GM23338 (cell line): Measurements from ENCODE around the gene AKR1C8. TPM values are rescaled to one million over a fixed set of nuclear protein-coding genes. Genes with fewer than 3 reads are reported as not detected.

Experiments used
- ATAC-seq: fragments of 200-7000 bp; cut with Tn5 transposase; 3 replicates; pipeline ENCODE4 v1.9.1; 2020
- DNase-seq: peaks from one replicate; pipeline ENCODE4 v3.0.0-alpha.2; 2015; ENCODE audit warnings: low spot score
- H2AFZ ChIP-seq: fragments of 200-600 bp; sonication (generic); 2 replicates; pipeline ENCODE4 v1.8.0; 2016; ENCODE audit warnings: antibody characterized with exemption, mild to moderate bottlenecking, moderate library complexity
- H3F3A ChIP-seq: fragments of 200-600 bp; sonication (generic); replicated peaks from 2 replicates; pipeline ENCODE4 v1.8.0; 2017; ENCODE audit warnings: antibody characterized with exemption, mixed run types, low read depth
- H3K27ac ChIP-seq: fragments of 200-600 bp; sonication (generic); 2 replicates; pipeline ENCODE4 v1.6.1; 2016; ENCODE audit warnings: low read depth
- H3K27me3 ChIP-seq: fragments of 200-600 bp; sonication (generic); 2 replicates; pipeline ENCODE4 v1.8.0; 2016; ENCODE audit warnings: mild to moderate bottlenecking, mixed run types, moderate library complexity; ENCODE audit not compliant: insufficient read depth
- H3K36me3 ChIP-seq: fragments of 200-600 bp; sonication (generic); 2 replicates; pipeline ENCODE4 v1.8.0; 2016; ENCODE audit warnings: mild to moderate bottlenecking; ENCODE audit not compliant: insufficient read depth
- H3K4me1 ChIP-seq: fragments of 200-600 bp; sonication (generic); 2 replicates; pipeline ENCODE4 v1.8.0; 2016; ENCODE audit warnings: mild to moderate bottlenecking, moderate library complexity; ENCODE audit not compliant: insufficient read depth
- H3K4me2 ChIP-seq: fragments of 200-600 bp; sonication (generic); 2 replicates; pipeline ENCODE4 v1.7.1; 2017; ENCODE audit warnings: mixed run types
- H3K4me3 ChIP-seq: fragments of 200-600 bp; sonication (generic); 2 replicates; pipeline ENCODE4 v1.6.1; 2016; ENCODE audit warnings: mixed run types
- H3K79me2 ChIP-seq: fragments of 200-600 bp; sonication (generic); replicated peaks from 2 replicates; pipeline ENCODE4 v1.8.0; 2017; ENCODE audit warnings: mild to moderate bottlenecking; ENCODE audit not compliant: insufficient read depth
- H3K9me2 ChIP-seq: fragments of 200-600 bp; sonication (generic); 2 replicates; pipeline ENCODE4 v1.8.0; 2017; ENCODE audit not compliant: insufficient read depth
- H4K20me1 ChIP-seq: fragments of 200-600 bp; sonication (generic); replicated peaks from 2 replicates; pipeline ENCODE4 v1.8.0; 2017; ENCODE audit warnings: mild to moderate bottlenecking; ENCODE audit not compliant: insufficient read depth
- H3K27ac Mint-ChIP-seq: 2 replicates; pipeline ENCODE4 v1.8.0; 2020; ENCODE audit warnings: inconsistent platforms, mild to moderate bottlenecking, moderate library complexity, mixed read lengths
- H3K27me3 Mint-ChIP-seq: 3 replicates; pipeline ENCODE4 v1.8.0; 2022; ENCODE audit warnings: low read depth, mild to moderate bottlenecking, moderate library complexity, mixed read lengths, inconsistent platforms; ENCODE audit not compliant: insufficient read depth, poor library complexity
- H3K36me3 Mint-ChIP-seq: 3 replicates; pipeline ENCODE4 v1.8.0; 2021; ENCODE audit warnings: low read depth, mild to moderate bottlenecking, inconsistent platforms, moderate library complexity, mixed read lengths
- H3K4me1 Mint-ChIP-seq: 3 replicates; pipeline ENCODE4 v1.8.0; 2020; ENCODE audit warnings: mild to moderate bottlenecking, inconsistent platforms, mixed read lengths
- H3K4me3 Mint-ChIP-seq: 3 replicates; pipeline ENCODE4 v1.8.0; 2021; ENCODE audit warnings: moderate library complexity, mild to moderate bottlenecking, inconsistent platforms, mixed read lengths
- H3K9me3 Mint-ChIP-seq: 3 replicates; pipeline ENCODE4 v1.8.0; 2020; ENCODE audit warnings: moderate library complexity, mild to moderate bottlenecking, inconsistent platforms, mixed read lengths
- CTCF ChIP-seq, 2 experiments: fragments of 200-600 bp in 1 of 2; sonication (generic) in 1 of 2; conservative IDR thresholded peaks; 2 replicates each; pipeline versions ENCODE4 v1.5.1 to v1.6.1; 2016 to 2017; ENCODE audit warnings: antibody characterized with exemption in 2 of 2, low read depth in 2 of 2, mild to moderate bottlenecking in 2 of 2, moderate library complexity in 1 of 2
- ETS1 ChIP-seq: IDR thresholded peaks from 2 replicates; pipeline ENCODE4 v1.6.1; 2016; ENCODE audit warnings: antibody characterized with exemption
- POLR2AphosphoS5 ChIP-seq: IDR thresholded peaks from 2 replicates; pipeline ENCODE4 v1.6.1; 2016; ENCODE audit warnings: antibody characterized with exemption, low read depth
- ZNF114 ChIP-seq: fragments of 250-450 bp; sonication (Bioruptor Pico); IDR thresholded peaks from 2 replicates; pipeline ENCODE4 v1.5.0; 2020; ENCODE audit warnings: mild to moderate bottlenecking, moderate library complexity
- ZNF331 ChIP-seq: fragments of 250-450 bp; sonication (Bioruptor Pico); IDR thresholded peaks from 2 replicates; pipeline ENCODE4 v1.5.0; 2020; ENCODE audit warnings: low read depth, mild to moderate bottlenecking, moderate library complexity
- ZNF462 ChIP-seq: fragments of 250-450 bp; sonication (Bioruptor Pico); IDR thresholded peaks from 2 replicates; pipeline ENCODE4 v1.5.0; 2020; ENCODE audit warnings: mild to moderate bottlenecking, moderate library complexity
- polyA plus RNA-seq: library from polyadenylated mRNA; unstranded; fragments of >200 nt; fragmentation: Nextera tagmentation; extraction: Ambion mirVana; gene quantifications from 2 replicates; pipeline ENCODE4 v1.2.1, GENCODE V29; 2016
- total RNA-seq: library from RNA; depleted of rRNA; stranded (reverse); fragments of >200 nt; shearing (Covaris generic); gene quantifications from 2 replicates; pipeline ENCODE4 v1.2.3, GENCODE V29; 2014

Gene AKR1C8
- total and polyA plus RNA-seq, 2 experiments from 2014 or later: not detected

- H3K4me3 ChIP-seq: no peak overlapping the region
- no peaks in the 10 kb centered on the region for H3K79me2 ChIP-seq
- Mint-ChIP-seq H3K9me3 (peaks cover 22% of the 10 kb centered on the region), H3K27me3 (peaks cover 1% of the 10 kb centered on the region), H3K27ac (no peak overlapping the region), H3K4me1 (no peaks in the 10 kb centered on the region), H3K36me3 (no peaks in the 10 kb centered on the region; the same call in 2 of the 3 replicates), H3K4me3 (no peak overlapping the region)
- no peaks in the 10 kb centered on the region for H4K20me1 ChIP-seq
- H2AFZ ChIP-seq: no peak overlapping the region
- H3K4me2 ChIP-seq: no peak overlapping the region
- no peaks in the 10 kb centered on the region for H3K4me1 ChIP-seq
- H3K27ac ChIP-seq: no peak overlapping the region
- 0 out of 2 replicates have a peak, but pooled peaks cover 6% of the 10 kb centered on the region for H3K9me2 ChIP-seq
- H3F3A ChIP-seq: no peaks in the 10 kb centered on the region
- no peaks in the 10 kb centered on the region for H3K27me3 ChIP-seq
- no peak for DNase-seq
- no peak for ATAC-seq
- no peaks in the 10 kb centered on the region for H3K36me3 ChIP-seq
- TF ChIP-seq ZNF331 (CRISPR knock-in tag) (no peak), CTCF (conservative IDR thresholded peaks at IDR 0.05; ENCODE audit: low read depth in 2 of 2) (no peak), ETS1 (no peak), ZNF462 (CRISPR knock-in tag) (no peak), ZNF114 (CRISPR knock-in tag) (no peak), POLR2AphosphoS5 (no peak)
Observed at GRCh38 chr10:5234106-5234860, 49.3 kb upstream of the AKR1C8 start.
